HCT116 (cell line): ENCODE results near the gene THBD.

Experiments used
- CTCF ChIP-seq, 3 experiments: fragments of 200-600 bp in 1 of 3; sonication (generic) in 1 of 3; IDR thresholded peaks in 2 of 3; conservative IDR thresholded peaks in 1 of 3; 2 replicates each; pipeline ENCODE4 v1.5.1; 2012 to 2017; ENCODE audit warnings: low read depth in 2 of 3, low read length in 2 of 3, antibody characterized with exemption in 1 of 3, borderline replicate concordance in 1 of 3, control low read depth in 1 of 3, mild to moderate bottlenecking in 1 of 3, mixed read lengths in 1 of 3, mixed run types in 1 of 3, moderate library complexity in 1 of 3; ENCODE audit not compliant: insufficient read depth in 1 of 3
- EZH2 ChIP-seq: fragments of 200-600 bp; sonication (generic); IDR thresholded peaks from 2 replicates; pipeline ENCODE4 v1.6.1; 2017; ENCODE audit warnings: antibody characterized with exemption, mixed run types
- POLR2A ChIP-seq: IDR thresholded peaks from 2 replicates; pipeline ENCODE4 v1.7.0; 2011; ENCODE audit warnings: borderline replicate concordance; ENCODE audit not compliant: insufficient read depth, insufficient read length; ENCODE audit errors: extremely low read depth
- SRF ChIP-seq: IDR thresholded peaks from 2 replicates; pipeline ENCODE4 v1.6.1; 2012; ENCODE audit warnings: low read depth
- ZNF274 ChIP-seq: fragments of 200-500 bp; sonication (Bioruptor generic); IDR thresholded peaks from 2 replicates; pipeline ENCODE4 v1.6.1; 2014; ENCODE audit warnings: mild to moderate bottlenecking, low read depth, low read length, inconsistent platforms

- TF ChIP-seq ZNF274: no peak
- no peak for TF ChIP-seq CTCF (IDR thresholded peaks at IDR 0.05 in 2 of 3, conservative IDR thresholded peaks at IDR 0.05 in 1 of 3; ENCODE audit: borderline replicate concordance in 1 of 3, insufficient read depth in 1 of 3, low read depth in 2 of 3, low read length in 2 of 3)
- TF ChIP-seq SRF: no peak
- no peak for TF ChIP-seq EZH2
- TF ChIP-seq POLR2A: no peak
Measured at GRCh38 chr20:23003077-23003635, 46.3 kb downstream of the THBD start.
